CD4-positive, alpha-beta T cell (primary cell): ENCODE data around the gene HMGCS2. TPM values are rescaled to one million over a fixed set of nuclear protein-coding genes. Genes with fewer than 3 reads are reported as not detected.

Experiments used
- ATAC-seq: fragments of 200-7000 bp; cut with Tn5 transposase; one replicate; pipeline ENCODE4 v1.10.0; 2022; ENCODE audit warnings: mild to moderate bottlenecking; ENCODE audit not compliant: poor library complexity
- CTCF ChIA-PET: fragments of 350-600 bp; sonication (Branson Sonifier 250); formaldehyde crosslinking; loops from one replicate; lab custom pipeline; 2021; ENCODE audit warnings: antibody characterized with exemption, inconsistent platforms; lab: Charles Lee
- POLR2A ChIA-PET: fragments of 350-600 bp; sonication (Branson Sonifier 250); formaldehyde crosslinking; loops from one replicate; lab custom pipeline; 2021; ENCODE audit warnings: antibody characterized with exemption, inconsistent platforms; lab: Charles Lee
- DNase-seq, 14 experiments: peaks; one replicate each; pipeline ENCODE4 v3.0.0-alpha.2; 2013 to 2020; ENCODE audit warnings: mixed read lengths in 2 of 14
- H3K27ac ChIP-seq, 2 donors: one replicate each; pipeline versions ENCODE4 v1.5.1 to v1.7.0; 2013; ENCODE audit warnings: low read length in 2 of 2, low read depth in 1 of 2, mild to moderate bottlenecking in 1 of 2
- H3K27me3 ChIP-seq, 2 experiments: 1 replicate in 1 of 2; 2 replicates in 1 of 2; pipeline versions ENCODE4 v1.6.1 to v1.7.0; 2013; ENCODE audit warnings: low read length in 2 of 2, control low read depth in 1 of 2, mild to moderate bottlenecking in 1 of 2, moderate library complexity in 1 of 2; ENCODE audit not compliant: insufficient read depth in 2 of 2, control insufficient read depth in 1 of 2
- H3K36me3 ChIP-seq: one replicate; pipeline ENCODE4 v1.6.1; 2013; ENCODE audit warnings: low read length, control low read depth; ENCODE audit not compliant: insufficient read depth
- H3K4me1 ChIP-seq: one replicate; pipeline ENCODE4 v1.6.1; 2013; ENCODE audit warnings: low read length, control low read depth; ENCODE audit not compliant: insufficient read depth
- H3K4me3 ChIP-seq: one replicate; pipeline ENCODE4 v1.5.1; 2013; ENCODE audit warnings: mild to moderate bottlenecking, low read length, moderate library complexity
- H3K9me3 ChIP-seq, 2 experiments: 1 replicate in 1 of 2; 2 replicates in 1 of 2; pipeline versions ENCODE4 v1.6.1 to v1.7.0; 2013; ENCODE audit warnings: low read length in 2 of 2, mild to moderate bottlenecking in 2 of 2, control low read depth in 1 of 2, moderate library complexity in 1 of 2; ENCODE audit not compliant: control insufficient read depth in 1 of 2, insufficient read depth in 1 of 2
- H3K27ac Mint-ChIP-seq: one replicate; pipeline ENCODE4 v1.8.0; 2020; ENCODE audit warnings: mixed read lengths
- H3K27me3 Mint-ChIP-seq: one replicate; pipeline ENCODE4 v1.8.0; 2021; ENCODE audit warnings: mixed read lengths
- H3K36me3 Mint-ChIP-seq: one replicate; pipeline ENCODE4 v1.8.0; 2021; ENCODE audit warnings: low read depth, mixed read lengths
- H3K4me1 Mint-ChIP-seq: one replicate; pipeline ENCODE4 v1.8.0; 2021; ENCODE audit warnings: low read depth, mixed read lengths
- H3K4me3 Mint-ChIP-seq: one replicate; pipeline ENCODE4 v1.8.0; 2020; ENCODE audit warnings: mild to moderate bottlenecking, mixed read lengths
- H3K9me3 Mint-ChIP-seq: one replicate; pipeline ENCODE4 v1.8.0; 2020; ENCODE audit warnings: mixed read lengths
- CTCF ChIP-seq: fragments of 200-600 bp; IDR thresholded peaks from one replicate; pipeline ENCODE4 v1.8.0; 2022; ENCODE audit warnings: antibody characterized with exemption, mild to moderate bottlenecking
- intact Hi-C, 2 experiments: fragments of 100-400 bp; cut with DNase I in 1 of 2; cut with micrococcal nuclease in 1 of 2; formaldehyde crosslinking; loops; one replicate each; pipeline versions ENCODE4 v1.15.1 to v1.9.0; 2023 to 2025; cut with DNase I, micrococcal nuclease
- total RNA-seq, 174 experiments: library from RNA in 2 of 174; stranded (reverse) in 2 of 174; gene quantifications; one replicate each; pipeline ENCODE4 v1.2.3 and lab custom pipeline; 2021 to 2026

Gene HMGCS2
- total RNA-seq, 2 experiments from 2014 or later, result not detected

- Histone ChIP-seq H3K9me3 (no peaks in the 10 kb centered on the region), H3K27ac (no peak overlapping the region), H3K27me3 (no peaks in the 10 kb centered on the region), H3K36me3 (no peaks in the 10 kb centered on the region), H3K4me1 (peaks cover 6% of the 10 kb centered on the region), H3K4me3 (no peak overlapping the region)
- ChIA-PET POLR2A (no interaction called here), CTCF (no interaction called here)
- Mint-ChIP-seq H3K27me3 (no peaks in the 10 kb centered on the region), H3K36me3 (no peaks in the 10 kb centered on the region), H3K9me3 (no peaks in the 10 kb centered on the region), H3K4me1 (no peaks in the 10 kb centered on the region), H3K27ac (no peak overlapping the region), H3K4me3 (no peak overlapping the region)
- DNase-seq (no peak), ATAC-seq (no peak)
- no peak for TF ChIP-seq CTCF
- intact Hi-C loops, result no loop called here
Measured at GRCh38 chr1:119743308-119743707, 25.4 kb downstream of the HMGCS2 start.

GRCh38 chr1:119742677-119743076 is 26.0 kb downstream of the HMGCS2 start:
- H3K4me3 Mint-ChIP-seq, result no peak overlapping the region
- intact Hi-C loops, result no loop called here
- ATAC-seq, result no peak

GRCh38 chr1:119742202-119742601 is 26.5 kb downstream of the HMGCS2 start:
- ChIA-PET CTCF (no interaction called here), POLR2A (no interaction called here)
- H3K9me3 Mint-ChIP-seq, result no peaks in the 10 kb centered on the region
- no peak for TF ChIP-seq CTCF
- DNase-seq, result no peak
- no peak for ATAC-seq
- intact Hi-C loops, result no loop called here
- H3K4me1 ChIP-seq, result peaks cover 6% of the 10 kb centered on the region
- no peaks in the 10 kb centered on the region for H3K36me3 ChIP-seq
- no peak overlapping the region for H3K4me3 ChIP-seq
- no peaks in the 10 kb centered on the region for H3K27me3 ChIP-seq
- peaks cover 7% of the 10 kb centered on the region for H3K36me3 Mint-ChIP-seq
- H3K27ac Mint-ChIP-seq, result no peak overlapping the region
- H3K9me3 ChIP-seq, result no peaks in the 10 kb centered on the region
- no peaks in the 10 kb centered on the region for H3K27me3 Mint-ChIP-seq
- H3K4me3 Mint-ChIP-seq, result no peak overlapping the region
- no peak overlapping the region for H3K27ac ChIP-seq
- H3K4me1 Mint-ChIP-seq, result no peaks in the 10 kb centered on the region

More at GRCh38 chr1:119742677-119743076, 26.0 kb downstream of the HMGCS2 start:
- H3K36me3 ChIP-seq, result no peaks in the 10 kb centered on the region
- no peak overlapping the region for H3K4me3 ChIP-seq
- Mint-ChIP-seq H3K27me3 (no peaks in the 10 kb centered on the region), H3K27ac (no peak overlapping the region), H3K9me3 (no peaks in the 10 kb centered on the region), H3K36me3 (peaks cover 4% of the 10 kb centered on the region), H3K4me1 (no peaks in the 10 kb centered on the region)
- no peak overlapping the region for H3K27ac ChIP-seq
- H3K27me3 ChIP-seq, result no peaks in the 10 kb centered on the region
- TF ChIP-seq CTCF, result no peak
- no peaks in the 10 kb centered on the region for H3K9me3 ChIP-seq
- ChIA-PET CTCF (no interaction called here), POLR2A (no interaction called here)
- DNase-seq, result no peak
- peaks cover 6% of the 10 kb centered on the region for H3K4me1 ChIP-seq
